Glutamatergic neuron (in vitro differentiated cells): ENCODE data around the gene RPL28. TPM values are rescaled to one million over a fixed set of nuclear protein-coding genes. Genes with fewer than 3 reads are reported as not detected.

Source experiments
- DNase-seq: peaks from one replicate; pipeline ENCODE4 v3.0.0; 2022
- H3K27ac Mint-ChIP-seq: one replicate; pipeline ENCODE4 v1.8.0; 2020; ENCODE audit warnings: mild to moderate bottlenecking, mixed read lengths, inconsistent platforms; ENCODE audit not compliant: unreplicated experiment
- H3K27me3 Mint-ChIP-seq: one replicate; pipeline ENCODE4 v1.8.0; 2020; ENCODE audit warnings: mild to moderate bottlenecking, moderate library complexity, mixed read lengths, inconsistent platforms; ENCODE audit not compliant: unreplicated experiment
- H3K36me3 Mint-ChIP-seq: one replicate; pipeline ENCODE4 v1.8.0; 2020; ENCODE audit warnings: mild to moderate bottlenecking, mixed read lengths, inconsistent platforms; ENCODE audit not compliant: unreplicated experiment
- H3K4me1 Mint-ChIP-seq: one replicate; pipeline ENCODE4 v1.8.0; 2020; ENCODE audit warnings: mild to moderate bottlenecking, low read depth, mixed read lengths, inconsistent platforms; ENCODE audit not compliant: unreplicated experiment
- H3K4me3 Mint-ChIP-seq: one replicate; pipeline ENCODE4 v1.8.0; 2020; ENCODE audit warnings: mild to moderate bottlenecking, mixed read lengths, inconsistent platforms; ENCODE audit not compliant: unreplicated experiment
- H3K9me3 Mint-ChIP-seq: one replicate; pipeline ENCODE4 v1.8.0; 2020; ENCODE audit warnings: mild to moderate bottlenecking, moderate library complexity, mixed read lengths, inconsistent platforms; ENCODE audit not compliant: unreplicated experiment
- long read RNA-seq: library from polyadenylated mRNA; unstranded; transcript quantifications from one replicate; pipeline ENCODE4 v2.0.0, GENCODE V29; 2020; ENCODE audit not compliant: unreplicated experiment
- total RNA-seq: library from RNA; stranded (reverse); fragmentation: NEBNext Ultra II Directional; extraction: Animal tissue kit (Norgen Biotek cat#: 25700); gene quantifications from one replicate; pipeline ENCODE4 v1.2.1, GENCODE V29; 2021; ENCODE audit not compliant: unreplicated experiment
- TF ChIP-seq, protein P1 (sequence below): fragments of 200-600 bp; sonication (generic); IDR thresholded peaks from one replicate; pipeline ENCODE4 v1.5.0; 2021; ENCODE audit not compliant: partially characterized antibody, unreplicated experiment

The RPL28 gene
- 1,087 TPM for total RNA-seq
- long read RNA-seq, full-length matches to known transcripts: 1,269 of 1,311 reads
- long read RNA-seq, partial matches to known transcripts: 7 of 1,311 reads
- long read RNA-seq, other reads (novel, unspliced or antisense): 35 of 1,311 reads

DNA sequence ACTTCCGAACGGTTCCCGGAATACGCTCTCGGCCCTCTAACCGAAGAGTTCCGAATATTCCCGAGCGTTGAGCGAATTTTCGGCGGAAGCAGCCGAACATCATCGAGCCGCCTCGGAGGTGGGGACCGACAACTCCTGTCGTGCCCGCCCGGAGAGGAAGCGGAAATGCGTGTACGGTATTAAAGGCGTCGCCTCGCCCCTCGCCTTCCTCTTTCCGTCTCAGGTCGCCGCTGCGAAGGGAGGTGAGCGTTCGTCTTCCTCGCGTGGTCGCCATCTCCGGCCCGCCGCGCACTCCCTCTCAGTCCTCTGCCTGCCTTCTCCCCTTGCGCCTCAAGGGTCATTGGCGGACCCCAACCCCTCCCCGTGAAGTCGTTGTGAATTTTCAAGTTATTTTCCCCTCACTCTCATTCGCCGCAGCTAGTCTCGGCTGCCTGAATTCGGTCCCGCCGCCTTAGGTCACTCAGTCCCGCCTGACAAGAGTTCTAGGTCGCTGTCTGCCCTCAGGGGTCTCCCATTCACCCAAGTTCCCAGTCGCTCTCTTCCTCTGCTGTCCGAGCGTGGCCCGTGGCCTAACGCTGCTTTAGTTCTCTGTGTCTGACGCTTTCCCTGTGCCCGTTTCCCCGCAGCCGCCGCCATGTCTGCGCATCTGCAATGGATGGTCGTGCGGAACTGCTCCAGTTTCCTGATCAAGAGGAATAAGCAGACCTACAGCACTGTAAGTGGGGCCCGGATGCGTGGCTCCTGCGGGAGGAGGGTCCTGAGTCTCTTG lies at the start of gene RPL28:
Gene RPL28 (plus strand): TSS at position 209 of the 769 bp plus-strand sequence. CDS start 426 bp downstream, at position 635.
- TF ChIP-seq, protein P1, sequence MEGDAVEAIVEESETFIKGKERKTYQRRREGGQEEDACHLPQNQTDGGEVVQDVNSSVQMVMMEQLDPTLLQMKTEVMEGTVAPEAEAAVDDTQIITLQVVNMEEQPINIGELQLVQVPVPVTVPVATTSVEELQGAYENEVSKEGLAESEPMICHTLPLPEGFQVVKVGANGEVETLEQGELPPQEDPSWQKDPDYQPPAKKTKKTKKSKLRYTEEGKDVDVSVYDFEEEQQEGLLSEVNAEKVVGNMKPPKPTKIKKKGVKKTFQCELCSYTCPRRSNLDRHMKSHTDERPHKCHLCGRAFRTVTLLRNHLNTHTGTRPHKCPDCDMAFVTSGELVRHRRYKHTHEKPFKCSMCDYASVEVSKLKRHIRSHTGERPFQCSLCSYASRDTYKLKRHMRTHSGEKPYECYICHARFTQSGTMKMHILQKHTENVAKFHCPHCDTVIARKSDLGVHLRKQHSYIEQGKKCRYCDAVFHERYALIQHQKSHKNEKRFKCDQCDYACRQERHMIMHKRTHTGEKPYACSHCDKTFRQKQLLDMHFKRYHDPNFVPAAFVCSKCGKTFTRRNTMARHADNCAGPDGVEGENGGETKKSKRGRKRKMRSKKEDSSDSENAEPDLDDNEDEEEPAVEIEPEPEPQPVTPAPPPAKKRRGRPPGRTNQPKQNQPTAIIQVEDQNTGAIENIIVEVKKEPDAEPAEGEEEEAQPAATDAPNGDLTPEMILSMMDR: no peak
- peaks cover 20% of the 10 kb centered on the region for H3K9me3 Mint-ChIP-seq
- H3K4me3 Mint-ChIP-seq: peak within 1 kb of the TSS; percentile 95
- H3K27ac Mint-ChIP-seq: peak within 1 kb of the TSS; percentile 91
- peaks cover 20% of the 10 kb centered on the region for H3K27me3 Mint-ChIP-seq
- H3K4me1 Mint-ChIP-seq: peaks cover 21% of the 10 kb centered on the region
- DNase-seq: peak; percentile 95
- no peaks in the 10 kb centered on the region for H3K36me3 Mint-ChIP-seq

DNA sequence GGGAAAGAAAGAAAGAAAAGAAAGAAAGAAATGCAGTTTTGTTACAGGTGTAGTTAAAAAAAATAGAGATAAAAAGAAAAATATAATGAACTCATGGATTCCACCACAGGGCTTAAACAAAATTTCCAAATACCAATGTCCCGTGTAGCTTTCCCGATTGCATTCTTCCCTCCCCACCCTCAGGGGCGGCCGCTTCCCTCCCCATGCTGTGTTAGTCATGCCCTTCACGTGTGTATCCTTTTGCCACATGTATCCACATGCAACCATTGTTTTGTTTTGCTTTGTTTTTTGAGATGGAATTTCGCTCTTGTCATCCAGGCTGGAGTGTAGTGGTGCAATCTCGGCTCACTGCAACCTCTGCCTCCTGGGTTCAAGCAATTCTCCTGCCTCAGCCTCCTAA lies 49.6 kb upstream of the RPL28 start:
- Mint-ChIP-seq H3K36me3 (peaks cover 3% of the 10 kb centered on the region), H3K27ac (peak overlapping the region; percentile 52), H3K9me3 (peaks cover 14% of the 10 kb centered on the region), H3K4me3 (no peak overlapping the region), H3K4me1 (peaks cover 5% of the 10 kb centered on the region), H3K27me3 (peaks cover 16% of the 10 kb centered on the region)
- DNase-seq: no peak
- TF ChIP-seq, protein P1: no peak

DNA sequence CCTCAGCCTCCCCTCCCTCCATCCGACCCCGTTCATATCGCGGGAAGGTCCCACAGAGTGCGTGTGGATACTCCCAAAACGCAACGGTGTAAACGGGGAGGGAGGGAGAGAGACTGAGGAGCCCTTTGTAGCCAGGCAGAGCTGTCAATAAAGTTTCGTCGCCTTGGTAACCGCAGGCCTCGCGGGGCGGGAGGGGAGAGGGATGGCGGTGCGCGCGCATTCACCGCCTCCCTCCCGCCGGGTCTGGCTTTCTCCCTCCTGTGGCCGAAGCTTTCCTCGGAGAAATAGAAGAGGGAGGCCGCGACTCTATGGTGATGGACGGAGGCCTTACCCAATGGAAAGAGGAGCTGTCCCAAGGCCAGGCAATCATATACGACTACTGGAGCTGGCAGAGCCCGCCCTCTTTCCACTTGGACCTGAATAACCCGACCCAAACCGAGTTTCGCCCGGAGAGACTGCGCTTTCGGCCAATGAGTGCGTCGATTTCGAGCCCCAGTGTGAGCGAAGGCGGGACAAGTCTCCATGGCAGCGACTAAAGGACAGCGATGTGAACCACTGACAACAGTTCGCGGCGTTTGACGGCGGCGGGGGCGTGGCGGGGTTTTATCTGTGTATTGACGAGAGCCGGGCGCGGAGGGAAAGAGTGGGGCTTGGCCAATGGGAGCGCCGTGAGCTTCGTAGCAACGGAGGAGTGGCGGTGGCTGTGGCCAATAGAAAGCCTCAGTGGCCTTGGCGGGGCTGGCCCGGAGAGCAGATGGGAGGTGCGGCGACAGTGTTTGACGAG lies 46.4 kb upstream of the RPL28 start, which contains the start of gene KMT5C:
Gene KMT5C (plus strand): TSS at position 772 of the 784 bp plus-strand sequence. CDS start 2,061 bp downstream, outside the sequence.
- TF ChIP-seq, protein P1: no peak
- Mint-ChIP-seq H3K4me1 (peaks cover 7% of the 10 kb centered on the region), H3K4me3 (peak within 1 kb of the TSS; percentile 91), H3K36me3 (peaks cover 3% of the 10 kb centered on the region), H3K27me3 (peaks cover 18% of the 10 kb centered on the region), H3K27ac (peak within 1 kb of the TSS; percentile 100), H3K9me3 (peaks cover 14% of the 10 kb centered on the region)
- peak; percentile 100 for DNase-seq

- TF ChIP-seq, protein P1: no peak
Measured at GRCh38 chr19:55339889-55340783, 45.6 kb upstream of the RPL28 start.

More at GRCh38 chr19:55339889-55340783, 45.6 kb upstream of the RPL28 start:
- H3K4me1 Mint-ChIP-seq: peaks cover 11% of the 10 kb centered on the region
- H3K27ac Mint-ChIP-seq: peak overlapping the region; percentile 100
- peak; percentile 54 for DNase-seq
- peaks cover 21% of the 10 kb centered on the region for H3K27me3 Mint-ChIP-seq
- peak overlapping the region; percentile 91 for H3K4me3 Mint-ChIP-seq
- H3K9me3 Mint-ChIP-seq: peaks cover 14% of the 10 kb centered on the region
- H3K36me3 Mint-ChIP-seq: peaks cover 3% of the 10 kb centered on the region
